ENCODE measurements around the gene KLK4.

The KLK4 gene

GRCh38 chr19:50921426-50922316 lies 10.5 kb upstream of the KLK4 start:
- no peak for FAIRE-seq
- DNase-seq (ENCODE audit: insufficient read length, low spot score), result no peak
- TF ChIP-seq TAF1 (IDR thresholded peaks at IDR 0.05; ENCODE audit: low read depth, low read length) (no peak), SPI1 (IDR thresholded peaks at IDR 0.05; ENCODE audit: low read depth, low read length) (no peak), POLR2A (IDR thresholded peaks at IDR 0.05; ENCODE audit: low read depth, low read length) (no peak), POLR2AphosphoS5 (IDR thresholded peaks at IDR 0.05; ENCODE audit: low read depth, low read length) (no peak), PAX5 (IDR thresholded peaks at IDR 0.05; ENCODE audit: insufficient read depth, low read length, severe bottlenecking) (no peak), POU2F2 (IDR thresholded peaks at IDR 0.05; ENCODE audit: low read depth, low read length) (no peak)

- TF ChIP-seq POU2F2 (IDR thresholded peaks at IDR 0.05; ENCODE audit: low read depth, low read length) (no peak), POLR2AphosphoS5 (IDR thresholded peaks at IDR 0.05; ENCODE audit: low read depth, low read length) (no peak), SPI1 (IDR thresholded peaks at IDR 0.05; ENCODE audit: low read depth, low read length) (no peak), TAF1 (IDR thresholded peaks at IDR 0.05; ENCODE audit: low read depth, low read length) (no peak), POLR2A (IDR thresholded peaks at IDR 0.05; ENCODE audit: low read depth, low read length) (no peak), PAX5 (IDR thresholded peaks at IDR 0.05; ENCODE audit: insufficient read depth, low read length, severe bottlenecking) (no peak)
- no peak for FAIRE-seq
- DNase-seq (ENCODE audit: insufficient read length, low spot score), result no peak
Measured at GRCh38 chr19:50916069-50916468, 4.9 kb upstream of the KLK4 start.

- FAIRE-seq (peak; percentile 33), DNase-seq (ENCODE audit: insufficient read length, low spot score) (no peak)
- TF ChIP-seq POLR2A (IDR thresholded peaks at IDR 0.05; ENCODE audit: low read depth, low read length) (no peak), PAX5 (IDR thresholded peaks at IDR 0.05; ENCODE audit: insufficient read depth, low read length, severe bottlenecking) (no peak), SPI1 (IDR thresholded peaks at IDR 0.05; ENCODE audit: low read depth, low read length) (no peak)
Measured at GRCh38 chr19:50912727-50913716, 1.8 kb upstream of the KLK4 start.

- no peak for FAIRE-seq
- no peak for DNase-seq (ENCODE audit: insufficient read length, low spot score)
- TF ChIP-seq POLR2AphosphoS5 (IDR thresholded peaks at IDR 0.05; ENCODE audit: low read depth, low read length), result no peak
- TF ChIP-seq TAF1 (IDR thresholded peaks at IDR 0.05; ENCODE audit: low read depth, low read length), result no peak
- no peak for TF ChIP-seq POLR2A (IDR thresholded peaks at IDR 0.05; ENCODE audit: low read depth, low read length)
- TF ChIP-seq PAX5 (IDR thresholded peaks at IDR 0.05; ENCODE audit: insufficient read depth, low read length, severe bottlenecking), result no peak
- TF ChIP-seq SPI1 (IDR thresholded peaks at IDR 0.05; ENCODE audit: low read depth, low read length), result no peak
- no peak for TF ChIP-seq POU2F2 (IDR thresholded peaks at IDR 0.05; ENCODE audit: low read depth, low read length)
Measured at GRCh38 chr19:50912102-50912599, 956 bp upstream of the KLK4 start.

GRCh38 chr19:50910722-50911121 lies 473 bp downstream of the KLK4 start:
- no peak for TF ChIP-seq POU2F2 (IDR thresholded peaks at IDR 0.05; ENCODE audit: low read depth, low read length)
- TF ChIP-seq PAX5 (IDR thresholded peaks at IDR 0.05; ENCODE audit: insufficient read depth, low read length, severe bottlenecking), result no peak
- no peak for TF ChIP-seq POLR2A (IDR thresholded peaks at IDR 0.05; ENCODE audit: low read depth, low read length)
- FAIRE-seq, result no peak
- DNase-seq (ENCODE audit: insufficient read length, low spot score), result no peak

GRCh38 chr19:50909240-50910070 lies 1.7 kb downstream of the KLK4 start:
- TF ChIP-seq PAX5 (IDR thresholded peaks at IDR 0.05; ENCODE audit: insufficient read depth, low read length, severe bottlenecking) (no peak), SPI1 (IDR thresholded peaks at IDR 0.05; ENCODE audit: low read depth, low read length) (no peak), POU2F2 (IDR thresholded peaks at IDR 0.05; ENCODE audit: low read depth, low read length) (no peak), TAF1 (IDR thresholded peaks at IDR 0.05; ENCODE audit: low read depth, low read length) (no peak), POLR2A (IDR thresholded peaks at IDR 0.05; ENCODE audit: low read depth, low read length) (no peak), POLR2AphosphoS5 (IDR thresholded peaks at IDR 0.05; ENCODE audit: low read depth, low read length) (no peak)
- FAIRE-seq (no peak), DNase-seq (ENCODE audit: insufficient read length, low spot score) (peak; percentile 39)

GRCh38 chr19:50908336-50908735 lies 2.9 kb downstream of the KLK4 start:
- FAIRE-seq (no peak), DNase-seq (ENCODE audit: insufficient read length, low spot score) (no peak)
- TF ChIP-seq POLR2A (IDR thresholded peaks at IDR 0.05; ENCODE audit: low read depth, low read length), result no peak
- no peak for TF ChIP-seq TAF1 (IDR thresholded peaks at IDR 0.05; ENCODE audit: low read depth, low read length)
- TF ChIP-seq POLR2AphosphoS5 (IDR thresholded peaks at IDR 0.05; ENCODE audit: low read depth, low read length), result no peak
- TF ChIP-seq POU2F2 (IDR thresholded peaks at IDR 0.05; ENCODE audit: low read depth, low read length), result no peak
- TF ChIP-seq PAX5 (IDR thresholded peaks at IDR 0.05; ENCODE audit: insufficient read depth, low read length, severe bottlenecking), result no peak

- TF ChIP-seq SPI1 (IDR thresholded peaks at IDR 0.05; ENCODE audit: low read depth, low read length) (no peak), PAX5 (IDR thresholded peaks at IDR 0.05; ENCODE audit: insufficient read depth, low read length, severe bottlenecking) (no peak)
- DNase-seq (ENCODE audit: insufficient read length, low spot score) (peak; percentile 41), FAIRE-seq (peak; percentile 78)
Measured at GRCh38 chr19:50906217-50906616, 5.0 kb downstream of the KLK4 start.

GRCh38 chr19:50902640-50903039 lies 8.6 kb downstream of the KLK4 start:
- DNase-seq (ENCODE audit: insufficient read length, low spot score) (no peak), FAIRE-seq (no peak)
- TF ChIP-seq TAF1 (IDR thresholded peaks at IDR 0.05; ENCODE audit: low read depth, low read length) (no peak), PAX5 (IDR thresholded peaks at IDR 0.05; ENCODE audit: insufficient read depth, low read length, severe bottlenecking) (no peak), POLR2AphosphoS5 (IDR thresholded peaks at IDR 0.05; ENCODE audit: low read depth, low read length) (no peak), POLR2A (IDR thresholded peaks at IDR 0.05; ENCODE audit: low read depth, low read length) (no peak), SPI1 (IDR thresholded peaks at IDR 0.05; ENCODE audit: low read depth, low read length) (no peak), POU2F2 (IDR thresholded peaks at IDR 0.05; ENCODE audit: low read depth, low read length) (no peak)
